ENCODE results near the gene TUFT1.

Gene TUFT1

DNA sequence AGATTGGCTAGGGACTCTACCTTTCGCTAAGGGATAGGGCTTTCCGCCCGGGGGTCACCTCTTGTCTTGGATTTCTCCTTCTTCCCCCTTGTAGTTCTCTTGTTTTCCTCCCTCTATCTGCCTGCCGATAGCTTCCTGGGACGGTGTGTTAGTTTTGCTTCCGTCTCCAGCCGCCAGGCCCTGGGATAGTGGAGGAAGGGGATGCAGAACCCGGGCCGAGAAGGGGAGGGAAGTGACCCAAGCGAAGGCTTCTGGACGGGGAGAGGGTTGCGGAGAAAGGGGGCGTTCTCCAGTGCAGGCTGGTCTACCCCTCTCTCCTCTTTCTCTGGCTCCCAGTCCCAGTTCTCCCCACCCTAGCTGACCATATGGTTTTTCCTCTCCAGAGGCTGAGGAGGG, 871 bp downstream of the TUFT1 start:
- DNase-seq: peak; percentile 40

DNA sequence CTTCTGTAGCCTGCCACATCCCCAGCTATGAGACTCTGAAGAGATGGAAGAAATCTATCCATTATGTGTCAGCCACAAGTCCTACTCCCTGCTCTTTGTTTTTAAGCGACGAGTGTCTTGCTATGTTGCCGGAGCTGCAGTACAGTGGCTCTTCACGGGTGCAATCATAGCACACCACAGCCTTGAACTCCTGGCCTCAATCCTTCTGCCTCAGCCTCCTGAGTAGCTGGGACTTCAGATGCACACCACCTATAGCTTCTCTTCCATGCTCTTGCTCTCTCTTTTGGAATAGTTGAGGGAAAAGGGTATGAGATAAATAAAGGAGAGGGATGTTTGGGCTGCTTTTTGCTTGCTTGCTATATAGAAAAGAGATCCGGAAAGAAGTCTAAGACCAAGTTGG, 1.6 kb downstream of the TUFT1 start:
- no peak for DNase-seq

DNA sequence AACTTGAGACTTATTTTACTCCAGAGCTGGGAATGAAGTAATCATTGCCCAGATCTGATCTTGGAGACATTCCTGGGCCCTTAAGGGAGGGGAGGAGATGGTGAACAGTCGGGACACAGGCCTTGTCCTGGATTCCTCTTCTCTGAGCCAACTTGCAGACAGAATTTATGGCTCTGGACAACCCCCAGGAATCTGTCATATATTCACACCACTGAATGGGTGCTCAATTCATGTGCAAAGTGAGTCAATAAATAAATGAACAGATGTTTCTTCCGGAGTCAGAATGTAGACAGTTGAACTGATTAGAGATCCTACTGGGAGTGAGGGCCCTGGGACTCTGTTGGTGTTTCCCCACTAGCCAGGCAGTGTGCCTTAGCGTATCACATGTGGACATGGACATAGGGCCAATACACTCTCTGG, 2.6 kb downstream of the TUFT1 start:
- peak; percentile 32 for DNase-seq

DNA sequence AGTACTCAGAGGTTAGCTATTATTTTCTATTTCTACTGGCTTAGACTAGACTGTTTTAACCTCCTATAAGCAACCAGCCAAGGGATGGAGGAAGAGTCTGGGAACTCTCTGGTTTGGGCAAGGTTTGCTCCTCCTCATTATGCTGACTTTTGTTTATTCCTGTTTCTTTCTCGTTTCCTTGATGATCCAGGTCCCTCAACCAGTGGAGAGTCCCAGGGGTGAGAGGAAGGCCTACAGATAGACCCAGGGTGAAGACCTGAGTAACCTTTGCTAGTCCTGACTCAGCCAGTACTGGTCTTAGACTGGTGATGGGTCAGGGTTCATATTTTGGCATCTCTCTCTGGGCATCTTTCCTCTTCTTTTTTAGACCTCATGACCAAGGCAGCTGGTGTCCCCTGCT, 5.4 kb downstream of the TUFT1 start:
- no peak for DNase-seq

DNA sequence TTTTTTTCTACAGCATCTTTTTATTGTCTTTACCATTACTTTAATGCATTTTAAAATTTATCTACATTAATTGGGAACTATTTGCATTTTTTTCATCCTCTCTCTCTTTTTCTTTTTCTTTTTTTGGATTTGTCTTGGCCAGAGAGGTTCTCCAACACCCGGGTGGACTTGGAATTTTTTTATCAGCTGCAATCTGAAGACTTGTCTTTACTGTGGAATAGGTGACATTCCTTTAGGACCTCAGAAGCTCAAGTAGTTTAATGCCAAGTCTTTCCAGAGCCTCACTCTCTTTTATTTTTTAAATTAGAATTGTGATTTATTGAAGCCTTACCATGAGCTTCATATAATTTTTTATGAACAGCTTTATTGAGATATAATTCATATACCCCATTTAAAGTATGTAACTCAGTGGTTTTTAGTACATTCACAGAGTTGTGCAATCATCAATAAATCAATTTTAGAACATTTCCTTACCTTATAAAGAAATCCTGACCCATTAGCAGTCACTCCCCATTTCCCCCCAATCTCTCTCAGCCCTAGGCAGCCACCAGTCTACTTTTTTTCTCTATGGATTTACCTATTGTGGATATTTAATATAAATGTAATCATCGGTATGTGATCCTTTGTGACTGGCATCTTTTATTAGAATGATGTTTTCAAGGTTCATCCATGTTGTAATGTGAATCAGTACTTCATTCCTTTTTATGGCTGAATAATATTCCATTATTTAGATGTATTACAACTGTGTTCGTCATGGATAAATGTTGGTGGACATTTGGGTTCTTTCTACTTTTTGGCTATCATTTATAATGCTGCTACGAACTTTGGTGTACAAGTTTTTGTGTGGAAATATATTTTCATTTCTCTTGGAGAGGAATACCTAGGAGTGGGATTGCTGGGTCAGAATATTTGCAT, 6.2 kb downstream of the TUFT1 start:
- DNase-seq: no peak

DNA sequence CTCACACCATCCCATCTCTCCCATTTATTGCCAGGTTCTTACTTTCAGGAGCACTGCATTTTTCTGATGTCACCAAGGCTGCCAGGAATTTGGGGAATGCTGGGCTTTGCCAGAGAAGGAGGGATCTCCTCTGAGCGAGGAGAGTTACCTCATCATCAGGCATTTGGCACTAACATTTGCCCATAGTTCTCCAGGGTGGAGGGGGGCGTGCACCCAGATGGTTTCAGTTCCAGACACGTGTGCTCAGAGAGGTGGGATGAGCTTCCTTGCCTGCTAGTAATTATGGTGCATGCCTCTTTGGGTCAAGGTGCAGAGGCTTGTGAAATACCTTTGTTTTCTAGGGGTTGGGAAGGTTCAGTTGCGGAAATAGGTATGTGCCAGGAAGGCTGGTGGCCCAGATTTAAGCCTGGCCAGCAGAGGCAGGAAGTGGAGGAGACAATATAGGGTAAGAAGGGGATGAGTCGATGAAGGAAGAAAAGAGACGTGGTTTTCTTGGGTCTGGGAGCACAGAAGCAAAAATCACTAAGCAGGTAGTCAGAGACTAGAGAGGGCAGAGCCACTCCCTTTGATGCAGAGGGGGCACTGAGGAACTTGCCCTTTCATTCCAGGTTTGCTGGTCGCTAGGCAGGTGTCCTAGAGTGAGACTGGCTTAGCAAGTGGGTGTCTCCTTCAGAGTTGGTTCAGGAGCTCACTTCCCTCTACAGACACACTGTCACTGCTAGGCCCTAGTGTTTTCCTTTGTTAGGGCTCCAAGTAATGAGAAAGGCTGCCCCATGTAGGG, 7.2 kb downstream of the TUFT1 start:
- peak; percentile 37 for DNase-seq

DNA sequence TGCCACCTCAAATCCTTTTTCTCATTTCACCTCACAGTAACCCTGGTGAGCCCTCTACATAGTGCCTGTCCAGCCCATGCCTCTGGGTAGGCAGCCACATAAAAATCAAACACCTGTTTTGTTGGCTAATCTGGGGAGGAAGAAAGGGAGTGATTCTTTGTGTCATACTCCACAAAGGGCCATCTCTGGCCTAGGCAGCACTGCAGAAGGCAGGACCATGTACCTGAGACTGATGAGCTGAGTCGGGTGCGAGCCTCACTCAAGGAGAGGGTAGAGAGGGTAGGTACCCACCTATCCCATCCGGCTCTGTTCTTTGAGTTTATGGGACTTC, 7.8 kb downstream of the TUFT1 start:
- no peak for DNase-seq

DNA sequence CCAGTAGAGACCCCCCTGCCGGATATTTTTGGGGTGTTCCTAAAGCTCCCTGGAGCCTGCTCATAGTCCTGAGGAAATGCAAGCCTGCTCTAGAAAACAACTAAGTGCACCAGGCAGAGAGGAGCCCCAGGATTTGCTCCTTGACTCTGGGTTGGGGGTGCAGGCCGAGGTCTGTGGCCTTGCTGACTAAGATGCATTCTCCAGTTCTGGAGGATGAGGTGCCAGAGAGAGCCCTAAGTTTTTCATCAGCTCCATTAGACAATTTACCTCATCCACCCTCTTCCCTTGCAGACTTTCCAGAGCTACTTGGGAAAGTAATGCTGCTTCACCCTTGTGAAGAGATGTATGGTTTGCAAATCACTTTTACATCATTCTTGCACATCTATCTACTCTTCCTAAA, 9.1 kb downstream of the TUFT1 start:
- DNase-seq: no peak

DNA sequence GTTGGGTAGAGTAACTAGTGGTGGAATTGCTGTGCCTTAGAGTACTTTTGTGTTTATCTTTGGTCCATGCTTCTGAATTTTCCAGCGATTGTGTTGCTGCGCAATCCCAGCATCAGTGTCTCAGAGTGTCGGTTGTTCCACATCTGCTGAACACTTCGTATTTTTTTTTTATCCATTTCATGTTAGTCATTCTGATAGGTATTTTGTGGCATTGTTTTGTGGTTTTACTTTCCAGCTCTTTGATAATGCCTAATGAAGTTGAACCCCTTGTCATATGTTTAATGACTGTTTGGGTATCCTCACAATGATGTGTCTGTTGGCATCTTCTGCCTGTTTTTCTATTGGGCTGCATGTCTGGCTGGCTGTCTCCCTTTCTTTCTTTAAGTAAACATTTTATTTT, 13.6 kb downstream of the TUFT1 start:
- no peak for DNase-seq

DNA sequence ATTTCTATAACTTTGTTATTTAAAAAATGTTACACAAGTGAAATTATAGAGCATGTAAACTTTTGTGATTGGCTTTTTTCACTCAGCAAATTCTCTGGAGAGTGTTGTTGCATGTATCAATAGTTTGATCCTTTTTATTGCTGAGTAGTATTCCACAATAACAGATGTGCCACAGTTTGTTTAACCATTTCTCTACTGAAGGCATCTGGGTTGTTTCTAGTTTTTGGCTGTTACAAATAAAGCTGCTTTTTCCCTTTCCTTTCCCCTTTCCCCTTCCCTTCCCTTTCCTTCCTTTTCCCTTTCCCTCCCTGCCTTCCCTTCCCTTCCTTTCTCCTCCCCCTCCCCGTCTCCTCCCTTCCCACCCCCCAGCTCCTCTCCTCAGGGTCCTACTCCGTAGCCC, 15.9 kb downstream of the TUFT1 start:
- no peak for DNase-seq

DNA sequence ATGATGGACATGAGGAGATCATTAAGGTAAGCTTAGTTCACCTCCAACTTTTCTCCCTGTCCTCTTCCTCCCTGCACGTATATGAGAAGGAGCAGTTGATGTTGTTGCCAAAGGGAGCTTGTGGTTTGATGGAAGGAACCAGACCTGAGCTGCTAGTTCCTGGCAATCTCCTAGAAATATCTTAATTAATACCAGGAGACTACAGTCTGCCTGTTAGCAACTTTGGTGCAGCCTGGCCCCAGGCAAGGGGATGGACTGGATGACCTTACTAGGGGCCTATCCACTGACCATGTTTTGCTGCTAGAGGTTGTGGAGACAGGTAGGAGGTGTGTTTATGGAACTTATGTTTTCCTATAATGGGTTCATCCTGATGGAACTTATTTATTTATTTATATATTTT, 22.6 kb downstream of the TUFT1 start:
- DNase-seq: no peak

DNA sequence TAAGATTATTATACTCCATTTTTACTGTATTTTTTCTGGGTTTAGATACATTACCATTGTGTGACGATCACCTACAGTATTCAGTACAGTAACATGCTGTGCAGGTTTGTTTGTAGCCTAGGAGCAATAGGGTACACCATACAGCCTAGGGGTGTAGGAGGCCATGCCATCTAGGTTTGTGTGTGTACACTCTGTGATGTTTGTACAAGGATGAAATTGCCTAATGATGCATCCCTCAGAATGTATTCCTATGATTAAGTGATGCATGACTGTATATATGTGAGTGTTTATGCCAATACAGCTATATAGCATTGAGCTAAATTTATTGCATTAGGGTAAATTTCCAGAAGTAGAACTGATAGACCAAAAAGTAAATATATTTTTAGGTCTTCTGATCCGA, 23.3 kb downstream of the TUFT1 start:
- no peak for DNase-seq

DNA sequence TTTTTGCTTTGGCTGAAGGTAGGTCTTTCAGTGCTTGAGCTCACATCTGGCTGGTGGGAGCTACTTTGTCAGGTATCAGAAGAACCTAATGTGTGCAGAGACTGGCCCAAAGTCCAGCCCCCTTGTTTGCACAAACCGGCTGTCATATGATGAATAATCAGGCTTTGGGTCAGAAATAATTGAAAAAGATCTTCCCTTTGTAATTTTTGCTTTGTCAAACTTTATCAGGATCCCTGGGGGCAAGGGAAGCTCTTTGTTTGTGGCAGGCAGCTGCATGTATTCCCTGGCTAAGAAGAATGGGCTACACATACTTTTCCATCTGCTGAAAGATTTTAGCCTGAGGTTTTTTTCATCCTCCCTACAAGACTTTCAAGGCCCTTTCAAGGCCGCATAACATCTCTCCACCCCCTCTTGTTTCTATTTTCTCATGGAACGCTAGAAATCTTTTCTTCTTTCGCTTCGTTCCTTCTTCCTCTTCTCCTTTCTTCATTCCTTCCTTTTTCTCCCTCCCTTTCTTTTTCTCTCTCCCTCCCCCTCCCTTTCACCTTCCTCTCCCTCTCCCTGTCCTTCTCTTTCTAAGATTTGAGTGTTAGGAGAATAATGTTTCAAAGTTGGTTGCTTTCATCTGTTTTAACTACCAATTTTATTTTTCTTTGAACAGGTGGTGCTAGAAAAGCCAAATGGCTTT, 25.5 kb downstream of the TUFT1 start:
- no peak for DNase-seq

DNA sequence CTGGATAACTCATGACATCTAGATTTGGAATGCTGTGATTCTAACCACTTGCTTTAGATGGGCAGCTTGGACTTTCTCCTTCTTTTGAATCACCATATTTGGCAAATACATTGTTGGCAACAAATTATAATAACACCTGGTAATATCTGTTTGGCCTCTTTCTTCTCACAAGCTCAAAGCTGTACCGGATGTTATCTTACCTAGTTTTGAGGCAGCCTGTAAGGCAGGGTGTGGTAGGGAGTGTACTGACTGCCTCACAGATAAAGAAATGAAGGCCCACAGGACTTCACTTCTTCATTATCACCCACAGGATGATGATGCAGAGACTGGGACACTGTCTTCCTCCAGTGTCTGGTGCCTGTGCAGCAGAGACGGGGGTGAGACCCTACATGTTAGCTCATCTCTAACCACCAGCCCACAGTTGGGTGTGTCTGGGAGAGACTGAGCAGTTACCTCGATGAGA, 28.5 kb downstream of the TUFT1 start:
- no peak for DNase-seq

DNA sequence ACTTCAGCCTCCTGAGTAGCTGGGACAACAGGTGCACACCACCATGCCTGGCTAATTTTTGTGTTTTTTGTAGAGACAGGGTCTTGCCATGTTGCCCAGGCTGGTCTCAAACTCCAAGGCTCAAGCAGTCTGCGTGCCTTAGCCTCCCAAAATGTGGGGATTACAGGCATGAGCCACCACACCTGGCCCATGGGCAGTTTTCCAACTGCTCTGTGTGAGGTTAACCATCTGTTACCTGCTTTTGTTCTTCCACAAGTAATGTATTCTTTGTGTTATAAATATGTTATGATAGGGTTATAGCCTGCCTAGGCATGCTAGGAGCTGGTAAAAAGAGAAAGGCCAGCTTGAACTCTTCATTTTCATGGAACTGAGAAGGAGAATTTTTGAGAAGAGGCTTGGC, 30.7 kb downstream of the TUFT1 start:
- DNase-seq: no peak

DNA sequence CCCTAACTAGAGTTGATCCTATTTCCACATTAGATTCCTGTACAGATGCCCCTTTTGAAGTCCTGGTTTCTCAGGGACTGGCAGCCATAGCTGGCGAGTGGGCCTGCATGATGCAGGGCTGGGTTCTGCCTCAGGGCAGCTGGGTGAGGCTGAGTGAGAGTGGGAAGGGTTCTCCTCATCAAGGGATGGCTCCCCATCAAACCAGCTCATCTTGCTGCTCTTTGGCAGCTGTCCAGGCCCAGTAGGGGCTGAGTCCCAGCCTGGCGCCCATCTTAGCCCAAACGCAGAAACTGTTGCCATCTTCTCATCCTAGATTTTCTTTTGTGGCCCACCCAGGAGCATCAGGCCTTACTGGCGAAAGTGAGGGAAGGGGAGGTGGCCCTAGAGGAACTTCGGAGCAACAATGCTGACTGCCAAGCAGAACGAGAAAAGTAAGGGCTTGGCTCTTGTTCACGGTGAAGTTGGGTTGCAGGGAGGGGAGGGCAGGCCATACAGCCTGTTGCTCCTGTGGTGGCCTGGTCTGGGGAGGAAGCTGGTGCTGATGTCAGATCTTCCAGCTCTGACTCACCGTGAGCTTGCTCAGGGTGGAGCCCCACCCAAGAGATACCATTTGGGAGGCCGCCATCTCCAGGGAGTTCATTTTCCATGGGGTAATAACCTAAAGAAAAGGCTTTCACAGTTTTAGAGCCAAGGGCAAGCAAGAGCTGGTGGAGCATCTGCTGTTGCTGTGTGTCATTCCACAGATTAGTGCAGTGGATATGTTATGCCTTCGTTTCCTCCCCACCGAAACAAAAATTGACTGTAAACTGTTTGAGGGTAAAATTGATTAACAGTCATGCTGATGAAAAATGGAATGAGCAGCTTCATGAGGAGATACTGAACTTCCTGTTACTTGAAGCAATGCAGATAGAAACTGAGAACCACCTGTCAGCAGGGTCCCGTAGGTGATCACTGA, 34.7 kb downstream of the TUFT1 start:
- no peak for DNase-seq

DNA sequence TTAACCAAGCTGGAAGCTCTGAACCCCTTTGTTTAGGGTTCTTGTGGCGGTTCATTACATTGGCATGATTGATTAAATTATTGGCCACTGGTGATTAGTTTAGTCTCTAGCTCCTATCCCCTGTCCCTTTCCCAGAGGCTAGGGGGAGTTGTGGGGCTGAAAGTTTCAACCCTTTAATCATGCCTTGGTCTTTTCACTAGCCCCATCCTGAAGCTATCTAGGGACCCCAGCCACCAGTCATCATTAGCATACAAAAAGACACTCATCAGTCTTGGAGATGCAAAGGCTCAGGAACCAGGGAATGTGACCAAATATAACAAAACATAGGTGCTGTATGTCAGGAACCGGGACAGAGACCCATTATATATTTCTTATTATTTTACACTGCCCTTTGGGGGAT, 37.1 kb downstream of the TUFT1 start:
- no peak for DNase-seq

DNA sequence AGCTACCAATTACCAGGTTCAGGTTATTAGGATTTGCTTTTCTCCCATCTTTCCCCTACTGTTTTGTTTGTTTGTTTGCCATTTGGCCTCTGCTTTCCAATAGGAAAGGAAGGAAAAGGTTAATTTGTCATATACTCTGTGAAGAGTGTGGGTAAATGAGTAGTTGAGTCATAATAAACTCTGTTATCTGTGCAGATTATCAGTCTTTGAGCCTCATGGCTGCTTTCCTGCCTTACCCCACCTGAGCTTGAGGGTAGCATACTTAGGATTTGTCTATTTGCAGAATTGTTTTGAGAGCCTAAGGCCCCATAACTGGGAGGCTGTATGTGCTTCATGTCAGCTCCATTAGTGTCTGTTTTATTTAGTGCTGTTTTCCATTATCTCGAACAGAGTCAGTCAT, 38.8 kb downstream of the TUFT1 start:
- DNase-seq: no peak

DNA sequence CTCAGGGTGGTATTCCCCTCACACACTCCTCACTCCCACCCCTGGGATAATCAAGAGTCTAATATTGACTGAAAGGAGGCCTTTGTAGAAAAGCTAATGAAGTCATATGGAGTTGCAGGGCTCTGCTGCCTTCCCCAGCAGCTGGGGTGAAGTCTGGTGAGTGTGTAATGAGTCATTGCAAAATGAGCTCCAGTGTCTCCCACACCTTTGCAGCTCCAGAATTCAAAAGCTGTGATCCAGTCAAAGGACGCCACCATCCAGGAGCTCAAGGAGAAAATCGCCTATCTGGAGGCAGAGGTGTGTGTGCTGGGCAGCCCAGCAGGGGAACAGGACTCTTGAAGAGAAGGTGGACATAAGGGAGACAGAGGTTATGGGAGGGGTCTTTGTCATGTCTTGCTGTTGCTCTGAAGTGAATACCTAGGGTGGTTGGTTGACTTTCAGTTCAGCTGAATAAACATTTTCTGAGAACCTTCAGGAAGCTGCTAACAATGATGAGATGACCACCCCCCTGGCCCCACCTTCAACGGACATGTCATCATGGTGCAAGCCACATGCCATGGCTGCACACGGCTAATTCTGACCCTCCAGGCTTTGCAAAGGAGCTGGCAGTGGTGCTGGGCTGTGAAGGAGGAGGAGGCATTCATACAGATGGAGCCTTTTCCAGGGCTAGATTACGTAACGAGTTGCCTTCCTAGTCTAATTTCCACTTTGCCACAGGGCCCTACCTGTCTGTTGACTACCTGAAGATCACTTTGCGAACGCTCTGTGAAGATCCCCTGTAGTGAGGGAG, 39.5 kb downstream of the TUFT1 start:
- no peak for DNase-seq

DNA sequence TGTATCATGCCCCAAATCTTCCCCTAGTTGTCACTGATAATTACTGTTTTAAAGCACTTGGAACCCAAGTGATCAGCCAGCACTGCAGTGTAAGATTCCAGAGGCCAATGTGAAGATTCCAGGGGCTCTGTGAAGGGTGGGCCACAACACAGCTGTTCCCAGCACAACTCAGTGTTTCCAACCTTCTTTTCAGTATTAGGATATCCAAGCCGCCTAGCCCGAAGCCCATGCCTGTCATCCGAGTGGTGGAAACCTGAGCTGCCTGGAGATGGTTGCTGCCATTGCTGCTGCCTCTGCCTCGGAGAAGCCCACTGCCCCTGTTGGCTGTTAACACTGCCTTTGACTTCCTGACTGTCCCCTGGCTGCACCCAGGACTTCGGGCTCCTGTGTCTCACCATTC, 41.3 kb downstream of the TUFT1 start:
- DNase-seq: no peak

DNA sequence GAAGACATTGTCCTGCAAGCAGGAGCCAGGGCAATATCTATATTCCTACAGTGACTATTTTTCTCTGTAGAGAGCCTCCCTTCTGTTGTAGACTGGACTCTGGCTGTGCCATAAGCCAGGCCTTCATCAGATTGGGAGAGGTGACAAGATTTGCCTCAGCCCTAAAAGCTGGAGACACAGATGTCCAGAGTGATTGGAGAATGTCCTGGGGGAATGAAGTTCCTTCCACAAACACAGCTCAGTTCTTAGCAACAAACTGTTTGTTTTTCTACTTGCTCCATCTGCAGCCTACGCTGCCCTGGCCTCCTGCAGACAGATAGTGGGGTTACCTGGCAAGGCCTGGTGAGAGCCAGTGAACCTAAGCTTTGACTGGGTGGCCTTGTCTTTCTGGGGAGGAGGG, 41.8 kb downstream of the TUFT1 start:
- DNase-seq: no peak

DNA sequence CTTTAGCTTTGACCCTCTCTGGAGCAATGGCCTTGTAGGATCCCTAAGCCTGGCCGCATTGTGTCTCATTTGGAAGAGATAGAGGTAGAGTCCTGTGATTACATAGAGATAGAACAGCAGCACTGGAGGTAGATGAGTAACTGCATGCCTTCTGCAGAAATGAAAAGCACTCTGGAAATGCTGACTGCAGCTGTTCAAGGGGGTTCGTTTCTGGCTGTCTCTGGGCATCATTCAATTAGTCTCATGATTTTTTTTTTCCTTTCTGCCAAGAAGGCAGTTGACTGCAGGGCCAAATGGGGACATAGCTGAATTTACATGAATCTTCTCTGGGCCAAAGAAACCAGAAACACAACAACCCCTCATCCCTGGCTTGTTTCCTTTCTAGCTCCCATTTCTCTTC, 43.7 kb downstream of the TUFT1 start:
- no peak for DNase-seq

All from NCI-H2029 treated with DMSO at 0.1 percent for 48 hours (cell line).